KOPT-K1 (cell line): ENCODE measurements around the gene C9orf78.

Experiments used
- H3K27ac ChIP-seq: fragments of 200-600 bp; sonication (generic); 2 replicates; pipeline ENCODE4 v1.5.1; 2016; ENCODE audit warnings: antibody characterized with exemption, mild to moderate bottlenecking, low read depth, low read length; ENCODE audit not compliant: poor library complexity, severe bottlenecking
- H3K36me3 ChIP-seq: fragments of 200-600 bp; sonication (generic); 2 replicates; pipeline ENCODE4 v1.5.1; 2017; ENCODE audit warnings: antibody characterized with exemption, mild to moderate bottlenecking, low read length, moderate library complexity; ENCODE audit not compliant: insufficient read depth
- H3K9me3 ChIP-seq: fragments of 200-600 bp; sonication (generic); 2 replicates; pipeline ENCODE4 v1.5.1; 2017; ENCODE audit warnings: antibody characterized with exemption, low read length, mild to moderate bottlenecking; ENCODE audit not compliant: insufficient read depth, poor library complexity, severe bottlenecking

C9orf78 gene

GRCh38 chr9:129835128-129835859 is at the start of gene C9orf78, which contains the start of gene USP20:
Gene C9orf78, minus strand, starts transcription at chr9:129835275. Its CDS starts 54 bp downstream, at chr9:129835221.
Gene USP20, plus strand, starts transcription at chr9:129835458. Its CDS starts 17,098 bp downstream, at chr9:129852556.
- Histone ChIP-seq H3K9me3 (no peaks in the 10 kb centered on the region), H3K27ac (peak within 1 kb of the TSS; percentile 89), H3K36me3 (peaks cover 57% of the 10 kb centered on the region)

GRCh38 chr9:129884220-129885017 is 49.3 kb upstream of the C9orf78 start:
- Histone ChIP-seq H3K9me3 (no peaks in the 10 kb centered on the region), H3K36me3 (peaks cover 5% of the 10 kb centered on the region; the same call in 1 of the 2 replicates), H3K27ac (peak overlapping the region; percentile 100)

- Histone ChIP-seq H3K9me3 (no peaks in the 10 kb centered on the region), H3K36me3 (peaks cover 5% of the 10 kb centered on the region), H3K27ac (no peak overlapping the region)
Measured at GRCh38 chr9:129881547-129882324, 46.7 kb upstream of the C9orf78 start.

- Histone ChIP-seq H3K27ac (no peak overlapping the region), H3K9me3 (no peaks in the 10 kb centered on the region)
Measured at GRCh38 chr9:129880654-129881546, 45.8 kb upstream of the C9orf78 start.

GRCh38 chr9:129879991-129880653 is 45.0 kb upstream of the C9orf78 start:
- H3K36me3 ChIP-seq = peaks cover 5% of the 10 kb centered on the region
- no peaks in the 10 kb centered on the region for H3K9me3 ChIP-seq
- H3K27ac ChIP-seq = no peak overlapping the region

More at GRCh38 chr9:129880654-129881546, 45.8 kb upstream of the C9orf78 start:
- peaks cover 5% of the 10 kb centered on the region for H3K36me3 ChIP-seq

GRCh38 chr9:129879103-129879699 is 44.1 kb upstream of the C9orf78 start:
- Histone ChIP-seq H3K27ac (no peak overlapping the region), H3K36me3 (peaks cover 5% of the 10 kb centered on the region), H3K9me3 (no peaks in the 10 kb centered on the region)

- no peaks in the 10 kb centered on the region; the same call in none of the 2 replicates for H3K36me3 ChIP-seq
- H3K27ac ChIP-seq = no peak overlapping the region
- no peaks in the 10 kb centered on the region for H3K9me3 ChIP-seq
Measured at GRCh38 chr9:129878291-129878690, 43.2 kb upstream of the C9orf78 start.

- peaks cover 3% of the 10 kb centered on the region for H3K36me3 ChIP-seq
Measured at GRCh38 chr9:129876815-129877214, 41.7 kb upstream of the C9orf78 start.

GRCh38 chr9:129875687-129876395 is 40.8 kb upstream of the C9orf78 start:
- no peaks in the 10 kb centered on the region for H3K9me3 ChIP-seq
- peaks cover 9% of the 10 kb centered on the region for H3K36me3 ChIP-seq
- no peak overlapping the region for H3K27ac ChIP-seq

More at GRCh38 chr9:129876815-129877214, 41.7 kb upstream of the C9orf78 start:
- no peak overlapping the region for H3K27ac ChIP-seq
- no peaks in the 10 kb centered on the region for H3K9me3 ChIP-seq

GRCh38 chr9:129875181-129875611 is 40.1 kb upstream of the C9orf78 start:
- H3K9me3 ChIP-seq = no peaks in the 10 kb centered on the region
- no peak overlapping the region for H3K27ac ChIP-seq
- peaks cover 14% of the 10 kb centered on the region for H3K36me3 ChIP-seq

GRCh38 chr9:129874261-129875101 is 39.4 kb upstream of the C9orf78 start:
- peaks cover 21% of the 10 kb centered on the region for H3K36me3 ChIP-seq
- no peak overlapping the region for H3K27ac ChIP-seq
- no peaks in the 10 kb centered on the region for H3K9me3 ChIP-seq

- peaks cover 21% of the 10 kb centered on the region for H3K36me3 ChIP-seq
- no peaks in the 10 kb centered on the region for H3K9me3 ChIP-seq
- H3K27ac ChIP-seq = no peak overlapping the region
Measured at GRCh38 chr9:129873563-129874190, 38.6 kb upstream of the C9orf78 start.
